Keratinocyte (primary cell): ENCODE measurements around the gene OR9I1. TPM values are rescaled to one million over a fixed set of nuclear protein-coding genes. Genes with fewer than 3 reads are reported as not detected.

Experiments
- DNase-seq: peaks from one replicate; pipeline ENCODE4 v3.0.0-alpha.2; 2011; ENCODE audit warnings: low read depth, missing footprints, low spot score
- FAIRE-seq: peaks from 2 replicates; lab custom pipeline; 2011; peaks lifted over from hg19 to GRCh38; lab: Jason Lieb, UNC
- H2AFZ ChIP-seq: 2 replicates; pipeline ENCODE4 v1.6.0; 2012; ENCODE audit warnings: low read length, control low read depth, inconsistent platforms; ENCODE audit not compliant: control insufficient read depth
- H3K27ac ChIP-seq: 2 replicates; pipeline ENCODE4 v1.5.1; 2011; ENCODE audit warnings: low read length; ENCODE audit not compliant: control insufficient read depth, insufficient read depth
- H3K27me3 ChIP-seq: 3 replicates; pipeline ENCODE4 v1.6.0; 2011; ENCODE audit warnings: low read length; ENCODE audit not compliant: control insufficient read depth, insufficient read depth; ENCODE audit errors: extremely low read depth
- H3K36me3 ChIP-seq, 2 experiments: 2 replicates in 1 of 2; 3 replicates in 1 of 2; pipeline ENCODE4 v1.5.1; 2011; ENCODE audit warnings: low read length in 2 of 2, mild to moderate bottlenecking in 1 of 2; ENCODE audit not compliant: control insufficient read depth in 2 of 2, insufficient read depth in 2 of 2; ENCODE audit errors: extremely low read depth in 1 of 2
- H3K4me1 ChIP-seq: 3 replicates; pipeline ENCODE4 v1.5.1; 2011; ENCODE audit warnings: low read length; ENCODE audit not compliant: control insufficient read depth, insufficient read depth; ENCODE audit errors: extremely low read depth
- H3K4me2 ChIP-seq: 3 replicates; pipeline ENCODE4 v1.6.0; 2011; ENCODE audit warnings: low read depth, low read length; ENCODE audit not compliant: control insufficient read depth, insufficient read depth; ENCODE audit errors: extremely low read depth
- H3K4me3 ChIP-seq, 3 experiments: fragments of 200-600 bp in 1 of 3; sonication (generic) in 1 of 3; 2 replicates in 2 of 3; 3 replicates in 1 of 3; pipeline ENCODE4 v1.5.1; 2011 to 2016; ENCODE audit warnings: low read length in 3 of 3, mild to moderate bottlenecking in 3 of 3, control low read depth in 2 of 3, inconsistent platforms in 1 of 3, low read depth in 1 of 3, mixed read lengths in 1 of 3, mixed run types in 1 of 3, moderate library complexity in 1 of 3; ENCODE audit not compliant: control insufficient read depth in 2 of 3, insufficient read depth in 2 of 3; ENCODE audit errors: extremely low read depth in 1 of 3
- H3K79me2 ChIP-seq: 2 replicates; pipeline ENCODE4 v1.6.0; 2012; ENCODE audit warnings: low read length; ENCODE audit not compliant: control insufficient read depth, insufficient read depth
- H3K9ac ChIP-seq: 3 replicates; pipeline ENCODE4 v1.6.0; 2011; ENCODE audit warnings: low read length; ENCODE audit not compliant: control insufficient read depth, insufficient read depth; ENCODE audit errors: extremely low read depth
- H3K9me1 ChIP-seq: 3 replicates; pipeline ENCODE4 v1.6.0; 2011; ENCODE audit warnings: low read length; ENCODE audit not compliant: control insufficient read depth, insufficient read depth; ENCODE audit errors: extremely low read depth
- H3K9me3 ChIP-seq: 2 replicates; pipeline ENCODE4 v1.5.1; 2012; ENCODE audit warnings: low read depth, low read length; ENCODE audit not compliant: control insufficient read depth
- H4K20me1 ChIP-seq: 3 replicates; pipeline ENCODE4 v1.6.0; 2011; ENCODE audit warnings: low read length; ENCODE audit not compliant: control insufficient read depth, insufficient read depth; ENCODE audit errors: extremely low read depth
- CTCF ChIP-seq, 3 experiments: IDR thresholded peaks in 1 of 3; conservative IDR thresholded peaks in 1 of 3; optimal IDR thresholded peaks in 1 of 3; 2 replicates in 2 of 3; 3 replicates in 1 of 3; pipeline versions ENCODE3 to v1.5.1; 2011; ENCODE audit warnings: low read length in 3 of 3, mild to moderate bottlenecking in 3 of 3, moderate library complexity in 2 of 3, control low read depth in 1 of 3, inconsistent platforms in 1 of 3; ENCODE audit not compliant: insufficient read depth in 2 of 3; ENCODE audit errors: extremely low read depth in 1 of 3
- EZH2 ChIP-seq: IDR thresholded peaks from one replicate; pipeline ENCODE4 v1.6.1; 2012; ENCODE audit warnings: inconsistent platforms, mild to moderate bottlenecking, low read length, moderate library complexity
- dilution Hi-C: fragments of 300-500 bp; cut with MboI; formaldehyde crosslinking; loops from one replicate; pipeline ENCODE4 v1.7.0; 2020; ENCODE audit warnings: low sequenced_read_pairs; ENCODE audit not compliant: extremely low pct_ligation_motif_present
- polyA plus RNA-seq, 5 experiments: library from polyadenylated mRNA; depleted of rRNA in 3 of 5; stranded (reverse) in 3 of 5; stranded (forward) in 1 of 5; unstranded in 1 of 5; fragments of >200 nt; gene quantifications; 1 replicate in 1 of 5; 2 replicates in 3 of 5; 3 replicates in 1 of 5; pipeline versions ENCODE4 v1.2.1 to v1.2.3, GENCODE V29; 2011 to 2012; ENCODE audit warnings: missing spikeins in 2 of 5, low read depth in 1 of 5, low replicate concordance in 1 of 5

Gene OR9I1
- polyA plus RNA-seq, 1 donor (not counting 4 experiments of a cell fraction or from before 2014, with no cell fraction given), result not detected

- H4K20me1 ChIP-seq, result no peaks in the 10 kb centered on the region
Measured at GRCh38 chr11:58067685-58068084, 57.6 kb downstream of the OR9I1 start.

More at GRCh38 chr11:58067685-58068084, 57.6 kb downstream of the OR9I1 start:
- dilution Hi-C loops, result no loop called here
- no peaks in the 10 kb centered on the region for H3K79me2 ChIP-seq
- H3K9ac ChIP-seq, result no peak overlapping the region
- no peaks in the 10 kb centered on the region for H3K27me3 ChIP-seq
- no peak overlapping the region for H3K4me2 ChIP-seq
- H3K4me3 ChIP-seq, result no peak overlapping the region
- TF ChIP-seq EZH2 (no peak), CTCF (optimal IDR thresholded peaks at IDR 0.05 in 1 of 3, IDR thresholded peaks at IDR 0.05 in 1 of 3, conservative IDR thresholded peaks at IDR 0.05 in 1 of 3; ENCODE audit: extremely low read depth in 1 of 3, insufficient read depth in 2 of 3, low read length in 3 of 3) (no peak)
- H3K9me1 ChIP-seq, result no peaks in the 10 kb centered on the region
- H3K27ac ChIP-seq, result no peak overlapping the region
- H2AFZ ChIP-seq, result no peak overlapping the region
- H3K9me3 ChIP-seq, result no peaks in the 10 kb centered on the region
- peaks cover 1% of the 10 kb centered on the region for H3K4me1 ChIP-seq
- FAIRE-seq, result no peak
- no peaks in the 10 kb centered on the region for H3K36me3 ChIP-seq
- no peak for DNase-seq

Other genes starting within 250 kb of the OR9I1 start
- not detected in 3 replicates for gene OR9Q1, start 101.6 kb downstream of the OR9I1 start, polyA plus RNA-seq
- not detected in 3 replicates for gene OR6Q1, start 94.6 kb downstream of the OR9I1 start, polyA plus RNA-seq
- not detected in 3 replicates for gene OR9Q2, start 63.5 kb upstream of the OR9I1 start, polyA plus RNA-seq
- not detected in 3 replicates for gene OR1S2, start 78.6 kb upstream of the OR9I1 start, polyA plus RNA-seq
- gene OR1S1, start 87.2 kb upstream of the OR9I1 start, polyA plus RNA-seq, result not detected in 3 replicates
- gene OR10Q1, start 103.4 kb upstream of the OR9I1 start, polyA plus RNA-seq, result not detected in 3 replicates
- gene OR10W1, start 142.7 kb upstream of the OR9I1 start, polyA plus RNA-seq, result not detected in 3 replicates
- not detected in 3 replicates for gene OR5B17, start 233.5 kb upstream of the OR9I1 start, polyA plus RNA-seq